Measurements from ENCODE around the gene SRY.
"Not testable (repeated sequence)": the region's sequence is repeated elsewhere in the genome, so short reads cannot be mapped to it uniquely, and the experiment has no call there.

The SRY gene

GRCh38 chrY:2787600-2787999 lies at the start of gene SRY:
Gene SRY, minus strand, starts transcription at chrY:2787682. Its CDS starts 79 bp downstream, at chrY:2787603.
- no peaks in the 10 kb centered on the region for H3K9me3 Mint-ChIP-seq
- peaks cover 8% of the 10 kb centered on the region for H3K4me1 Mint-ChIP-seq
- H3K27me3 Mint-ChIP-seq = peaks cover 41% of the 10 kb centered on the region
- ATAC-seq = peak; percentile 35
- DNase-seq = no peak
- H3K27ac Mint-ChIP-seq = no peak within 1 kb of the TSS
- peak within 1 kb of the TSS; percentile 62 to 74 for H3K4me3 Mint-ChIP-seq

- DNase-seq (no peak), ATAC-seq (no peak)
- Mint-ChIP-seq H3K4me1 (peaks cover 5% of the 10 kb centered on the region), H3K9me3 (no peaks in the 10 kb centered on the region), H3K27ac (no peak overlapping the region), H3K4me3 (no peak overlapping the region), H3K27me3 (peaks cover 18% of the 10 kb centered on the region)
Observed at GRCh38 chrY:2837078-2837477, 49.6 kb upstream of the SRY start.

GRCh38 chrY:2835230-2835629 lies 47.7 kb upstream of the SRY start:
- peaks cover 34% of the 10 kb centered on the region for H3K27me3 Mint-ChIP-seq
- no peak for ATAC-seq

GRCh38 chrY:2828497-2828896 lies 41.0 kb upstream of the SRY start:
- peaks cover 18% of the 10 kb centered on the region for H3K27me3 Mint-ChIP-seq
- no peaks in the 10 kb centered on the region for H3K4me1 Mint-ChIP-seq
- ATAC-seq (no peak), DNase-seq (no peak)
- H3K27ac Mint-ChIP-seq = no peak overlapping the region
- H3K4me3 Mint-ChIP-seq = no peak overlapping the region
- H3K9me3 Mint-ChIP-seq = peaks cover 0 to 5% of the 10 kb centered on the region in 2 donors

More at GRCh38 chrY:2835230-2835629, 47.7 kb upstream of the SRY start:
- Mint-ChIP-seq H3K4me3 (no peak overlapping the region), H3K4me1 (peaks cover 4% of the 10 kb centered on the region), H3K27ac (no peak overlapping the region), H3K9me3 (peaks cover 0 to 5% of the 10 kb centered on the region in 2 donors)
- DNase-seq = no peak

- Mint-ChIP-seq H3K27ac (no peak overlapping the region), H3K4me1 (no peaks in the 10 kb centered on the region), H3K9me3 (no peaks in the 10 kb centered on the region), H3K27me3 (no peaks in the 10 kb centered on the region), H3K4me3 (no peak overlapping the region)
- DNase-seq (no peak), ATAC-seq (no peak)
Observed at GRCh38 chrY:2824471-2824870, 37.0 kb upstream of the SRY start.

GRCh38 chrY:2817146-2817896 lies 29.8 kb upstream of the SRY start:
- not testable (repeated sequence) for H3K27ac Mint-ChIP-seq, H3K4me3 Mint-ChIP-seq, H3K9me3 Mint-ChIP-seq, ATAC-seq, H3K4me1 Mint-ChIP-seq, H3K27me3 Mint-ChIP-seq, DNase-seq

GRCh38 chrY:2800246-2800645 lies 12.8 kb upstream of the SRY start:
- Mint-ChIP-seq H3K27ac (no peak overlapping the region), H3K9me3 (no peaks in the 10 kb centered on the region), H3K4me3 (no peak overlapping the region), H3K4me1 (no peaks in the 10 kb centered on the region), H3K27me3 (peaks cover 12% of the 10 kb centered on the region)
- ATAC-seq (no peak), DNase-seq (no peak)

GRCh38 chrY:2797991-2798390 lies 10.5 kb upstream of the SRY start:
- ATAC-seq (no peak), DNase-seq (no peak)
- Mint-ChIP-seq H3K27me3 (no peaks in the 10 kb centered on the region), H3K4me1 (no peaks in the 10 kb centered on the region), H3K4me3 (no peak overlapping the region), H3K27ac (no peak overlapping the region), H3K9me3 (no peaks in the 10 kb centered on the region)

- ATAC-seq (no peak), DNase-seq (no peak)
- H3K4me1 Mint-ChIP-seq = no peaks in the 10 kb centered on the region
- no peak overlapping the region for H3K4me3 Mint-ChIP-seq
- H3K9me3 Mint-ChIP-seq = no peaks in the 10 kb centered on the region
- H3K27me3 Mint-ChIP-seq = no peaks in the 10 kb centered on the region
- H3K27ac Mint-ChIP-seq = no peak overlapping the region
Observed at GRCh38 chrY:2796977-2797523, 9.6 kb upstream of the SRY start.

- DNase-seq (no peak), ATAC-seq (peak; percentile 65)
- peaks cover 8% of the 10 kb centered on the region for H3K4me1 Mint-ChIP-seq
- H3K27me3 Mint-ChIP-seq = peaks cover 41% of the 10 kb centered on the region
- H3K9me3 Mint-ChIP-seq = no peaks in the 10 kb centered on the region
- no peak overlapping the region for H3K4me3 Mint-ChIP-seq
- H3K27ac Mint-ChIP-seq = no peak overlapping the region
Observed at GRCh38 chrY:2789756-2790155, 2.3 kb upstream of the SRY start.

GRCh38 chrY:2786876-2787512 lies 488 bp downstream of the SRY start:
- Mint-ChIP-seq H3K27me3 (peaks cover 41% of the 10 kb centered on the region), H3K4me3 (peak overlapping the region; percentile 62 to 74), H3K4me1 (peaks cover 8% of the 10 kb centered on the region), H3K9me3 (no peaks in the 10 kb centered on the region), H3K27ac (no peak overlapping the region)
- ATAC-seq (peak; percentile 12), DNase-seq (no peak)
